HL-60 (cell line): ENCODE data around the gene MAD1L1.

Source experiments
- DNase-seq, 2 experiments: peaks; one replicate each; pipeline ENCODE4 v3.0.0-alpha.2; 2010 to 2020; ENCODE audit warnings: low read depth in 1 of 2, low spot score in 1 of 2
- H3K27ac ChIP-seq: fragments of 250-450 bp; sonication (Bioruptor Pico); replicated peaks from 2 replicates; pipeline ENCODE4 v1.5.1; 2020; ENCODE audit warnings: mild to moderate bottlenecking, moderate library complexity
- H3K27me3 ChIP-seq: fragments of 250-450 bp; sonication (Bioruptor Pico); 2 replicates; pipeline ENCODE4 v1.5.1; 2021; ENCODE audit warnings: mild to moderate bottlenecking, moderate library complexity; ENCODE audit not compliant: insufficient read depth, poor library complexity, severe bottlenecking
- H3K4me3 ChIP-seq: replicated peaks from 2 replicates; pipeline ENCODE4 v1.5.1; 2011; ENCODE audit warnings: mild to moderate bottlenecking, control low read depth, low read length; ENCODE audit not compliant: insufficient read depth
- GABPA ChIP-seq: IDR thresholded peaks from 2 replicates; pipeline ENCODE4 v1.6.1; 2012; ENCODE audit warnings: low read depth
- POLR2AphosphoS5 ChIP-seq: IDR thresholded peaks from 2 replicates; pipeline ENCODE4 v1.6.1; 2012; ENCODE audit warnings: low read depth
- SPI1 ChIP-seq: IDR thresholded peaks from 2 replicates; pipeline ENCODE4 v1.6.1; 2012; ENCODE audit warnings: low read depth, mild to moderate bottlenecking, borderline replicate concordance
- TF ChIP-seq, protein P1 (sequence below): IDR thresholded peaks from 2 replicates; pipeline ENCODE4 v1.6.1; 2012; ENCODE audit warnings: low read depth; ENCODE audit not compliant: insufficient replicate concordance
- TF ChIP-seq, protein P2 (sequence below): IDR thresholded peaks from one replicate; pipeline ENCODE4 v1.5.1; 2011; ENCODE audit warnings: low read length, control low read depth, inconsistent platforms; ENCODE audit not compliant: insufficient read depth

The MAD1L1 gene

DNA sequence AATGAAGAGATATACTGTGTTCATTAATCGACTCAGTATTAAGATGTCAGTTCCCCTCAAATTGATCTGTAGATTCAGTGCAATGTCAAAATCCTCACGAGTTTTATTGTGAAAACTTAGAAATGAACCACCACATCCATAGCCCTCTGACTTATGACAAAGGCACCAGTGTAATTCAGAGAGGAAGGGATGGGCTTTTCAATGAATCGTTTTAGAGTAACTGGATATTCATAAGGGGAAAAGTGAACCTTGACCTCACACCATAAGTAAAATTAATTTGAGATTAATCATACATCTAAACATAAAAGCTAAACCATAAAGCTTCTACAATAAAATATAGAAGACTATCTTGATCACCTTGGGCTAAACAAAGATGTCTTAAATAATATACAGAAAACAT, 434.6 kb downstream of the MAD1L1 start:
- TF ChIP-seq SPI1 (no peak), GABPA (no peak), POLR2AphosphoS5 (no peak)
- TF ChIP-seq, protein P1, sequence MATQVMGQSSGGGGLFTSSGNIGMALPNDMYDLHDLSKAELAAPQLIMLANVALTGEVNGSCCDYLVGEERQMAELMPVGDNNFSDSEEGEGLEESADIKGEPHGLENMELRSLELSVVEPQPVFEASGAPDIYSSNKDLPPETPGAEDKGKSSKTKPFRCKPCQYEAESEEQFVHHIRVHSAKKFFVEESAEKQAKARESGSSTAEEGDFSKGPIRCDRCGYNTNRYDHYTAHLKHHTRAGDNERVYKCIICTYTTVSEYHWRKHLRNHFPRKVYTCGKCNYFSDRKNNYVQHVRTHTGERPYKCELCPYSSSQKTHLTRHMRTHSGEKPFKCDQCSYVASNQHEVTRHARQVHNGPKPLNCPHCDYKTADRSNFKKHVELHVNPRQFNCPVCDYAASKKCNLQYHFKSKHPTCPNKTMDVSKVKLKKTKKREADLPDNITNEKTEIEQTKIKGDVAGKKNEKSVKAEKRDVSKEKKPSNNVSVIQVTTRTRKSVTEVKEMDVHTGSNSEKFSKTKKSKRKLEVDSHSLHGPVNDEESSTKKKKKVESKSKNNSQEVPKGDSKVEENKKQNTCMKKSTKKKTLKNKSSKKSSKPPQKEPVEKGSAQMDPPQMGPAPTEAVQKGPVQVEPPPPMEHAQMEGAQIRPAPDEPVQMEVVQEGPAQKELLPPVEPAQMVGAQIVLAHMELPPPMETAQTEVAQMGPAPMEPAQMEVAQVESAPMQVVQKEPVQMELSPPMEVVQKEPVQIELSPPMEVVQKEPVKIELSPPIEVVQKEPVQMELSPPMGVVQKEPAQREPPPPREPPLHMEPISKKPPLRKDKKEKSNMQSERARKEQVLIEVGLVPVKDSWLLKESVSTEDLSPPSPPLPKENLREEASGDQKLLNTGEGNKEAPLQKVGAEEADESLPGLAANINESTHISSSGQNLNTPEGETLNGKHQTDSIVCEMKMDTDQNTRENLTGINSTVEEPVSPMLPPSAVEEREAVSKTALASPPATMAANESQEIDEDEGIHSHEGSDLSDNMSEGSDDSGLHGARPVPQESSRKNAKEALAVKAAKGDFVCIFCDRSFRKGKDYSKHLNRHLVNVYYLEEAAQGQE: no peak
- TF ChIP-seq, protein P2, sequence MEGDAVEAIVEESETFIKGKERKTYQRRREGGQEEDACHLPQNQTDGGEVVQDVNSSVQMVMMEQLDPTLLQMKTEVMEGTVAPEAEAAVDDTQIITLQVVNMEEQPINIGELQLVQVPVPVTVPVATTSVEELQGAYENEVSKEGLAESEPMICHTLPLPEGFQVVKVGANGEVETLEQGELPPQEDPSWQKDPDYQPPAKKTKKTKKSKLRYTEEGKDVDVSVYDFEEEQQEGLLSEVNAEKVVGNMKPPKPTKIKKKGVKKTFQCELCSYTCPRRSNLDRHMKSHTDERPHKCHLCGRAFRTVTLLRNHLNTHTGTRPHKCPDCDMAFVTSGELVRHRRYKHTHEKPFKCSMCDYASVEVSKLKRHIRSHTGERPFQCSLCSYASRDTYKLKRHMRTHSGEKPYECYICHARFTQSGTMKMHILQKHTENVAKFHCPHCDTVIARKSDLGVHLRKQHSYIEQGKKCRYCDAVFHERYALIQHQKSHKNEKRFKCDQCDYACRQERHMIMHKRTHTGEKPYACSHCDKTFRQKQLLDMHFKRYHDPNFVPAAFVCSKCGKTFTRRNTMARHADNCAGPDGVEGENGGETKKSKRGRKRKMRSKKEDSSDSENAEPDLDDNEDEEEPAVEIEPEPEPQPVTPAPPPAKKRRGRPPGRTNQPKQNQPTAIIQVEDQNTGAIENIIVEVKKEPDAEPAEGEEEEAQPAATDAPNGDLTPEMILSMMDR: no peak
- no peak overlapping the region for H3K27ac ChIP-seq
- DNase-seq: no peak
- no peaks in the 10 kb centered on the region for H3K27me3 ChIP-seq
- no peak overlapping the region for H3K4me3 ChIP-seq

DNA sequence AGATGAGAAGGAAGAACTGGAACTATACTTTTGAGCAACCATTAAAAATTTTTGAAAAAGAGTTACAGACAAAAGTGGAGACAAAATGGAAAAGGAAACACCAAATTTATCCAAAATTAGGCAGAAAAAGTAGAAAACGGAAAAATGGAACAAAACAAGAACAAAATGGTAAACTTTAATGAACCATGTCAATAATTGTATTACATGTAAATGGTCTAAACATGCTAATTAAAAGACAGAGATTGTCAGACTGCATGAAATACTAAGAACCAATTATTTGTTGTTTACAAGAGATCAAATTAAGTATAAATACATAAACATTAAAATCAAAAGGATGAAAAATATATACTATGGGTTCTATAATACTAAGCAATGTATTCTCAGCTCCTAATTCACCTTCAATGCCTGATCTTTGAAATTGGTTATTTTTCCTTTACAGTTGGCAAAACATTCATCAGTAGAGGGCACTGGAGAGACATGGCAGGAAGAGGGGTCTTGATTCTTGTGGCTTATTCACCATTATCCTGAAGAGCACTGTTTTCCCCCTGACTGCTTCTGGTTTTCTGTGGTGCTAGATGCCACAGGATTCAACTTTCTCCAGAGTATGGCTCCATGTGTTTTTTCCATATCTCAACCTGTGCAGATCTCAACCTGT, 437.7 kb downstream of the MAD1L1 start:
- no peak for DNase-seq

DNA sequence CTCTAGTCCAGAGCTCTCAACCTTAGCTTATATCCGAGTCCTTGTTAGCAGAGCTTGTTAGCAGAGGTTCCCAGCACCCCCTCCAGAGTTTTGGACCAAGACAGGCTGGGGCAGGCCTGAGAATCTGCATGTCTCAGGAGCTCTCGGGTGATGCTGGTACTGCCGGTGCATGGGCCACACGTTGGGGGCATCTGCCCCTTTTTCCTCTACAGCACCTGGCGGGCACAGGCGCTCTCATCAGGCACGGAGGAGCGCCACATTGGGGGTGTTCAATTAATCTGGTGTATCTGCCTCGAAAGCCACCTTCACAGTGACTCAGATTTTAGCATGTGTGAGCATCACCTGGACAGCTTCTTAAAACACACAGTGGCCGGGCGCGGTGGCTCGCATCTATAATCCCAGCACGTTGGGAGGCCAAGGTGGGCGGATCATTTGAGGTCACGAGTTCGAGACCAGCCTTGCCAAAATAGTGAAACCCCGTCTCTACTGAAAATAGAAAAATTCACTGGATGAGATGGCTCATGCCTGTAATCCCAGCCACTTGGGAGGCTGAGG, 445.0 kb downstream of the MAD1L1 start:
- H3K4me3 ChIP-seq: no peak overlapping the region
- no peak overlapping the region for H3K27ac ChIP-seq
- no peak for DNase-seq
- no peaks in the 10 kb centered on the region for H3K27me3 ChIP-seq
- TF ChIP-seq SPI1: no peak
- TF ChIP-seq, protein P1: no peak
- TF ChIP-seq, protein P2: no peak
- TF ChIP-seq GABPA: no peak
- no peak for TF ChIP-seq POLR2AphosphoS5

More for the DNA sequence above, 437.7 kb downstream of the MAD1L1 start:
- Histone ChIP-seq H3K4me3 (no peak overlapping the region), H3K27ac (no peak overlapping the region), H3K27me3 (no peaks in the 10 kb centered on the region)
- TF ChIP-seq SPI1 (no peak), GABPA (no peak), POLR2AphosphoS5 (no peak)
- TF ChIP-seq, protein P2: no peak
- TF ChIP-seq, protein P1: no peak
